Measurements from ENCODE around the gene PRSS56. TPM values are rescaled to one million over a fixed set of nuclear protein-coding genes. Genes with fewer than 3 reads are reported as not detected.

Gene PRSS56
- total and polyA plus RNA-seq, 2 of the 8 experiments (the other 6 are each of a cell fraction or from before 2014, with no cell fraction given) = 0.03 TPM; not detected in 1

DNA sequence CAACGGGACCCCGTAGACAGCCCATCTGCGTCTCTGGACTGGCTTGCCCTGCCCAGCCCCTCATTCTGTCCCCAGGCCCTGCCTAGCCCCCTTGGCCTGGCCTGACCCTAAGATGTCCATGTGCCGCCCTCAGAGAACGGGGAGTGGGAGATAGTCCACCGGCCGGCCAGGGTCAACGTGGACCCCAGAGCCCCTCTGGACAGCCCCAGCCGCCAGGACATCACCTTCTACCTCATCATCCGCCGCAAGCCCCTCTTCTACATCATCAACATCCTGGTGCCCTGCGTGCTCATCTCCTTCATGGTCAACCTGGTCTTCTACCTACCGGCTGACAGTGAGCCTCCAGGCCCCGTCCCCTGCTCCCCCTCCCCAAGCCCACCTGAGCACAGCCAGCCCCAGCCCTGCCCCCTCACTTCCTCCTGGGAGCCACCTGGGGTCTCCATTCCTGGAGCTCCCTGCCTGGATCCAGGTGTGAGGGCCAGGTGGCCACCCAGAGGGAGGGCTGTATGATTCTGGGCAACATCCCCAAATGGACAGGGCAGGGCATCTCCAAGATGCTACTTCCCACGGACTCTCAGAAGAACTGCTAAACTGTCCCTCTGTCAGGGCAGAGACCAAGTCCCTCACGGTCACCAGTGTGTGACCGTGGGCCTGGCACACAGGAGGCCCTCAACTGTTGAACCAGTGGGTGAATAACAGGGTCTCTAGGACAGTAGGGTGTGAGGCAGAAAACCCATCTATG lies 9.8 kb downstream of the PRSS56 start:
- no peaks in the 10 kb centered on the region for H3K9me3 ChIP-seq (ENCODE audit: insufficient read depth in 2 of 2, low read depth in 1 of 2, low read length in 1 of 2)
- no peak overlapping the region for H2AFZ ChIP-seq (ENCODE audit: low read length)
- no peak overlapping the region for H2BK120ac ChIP-seq (replicated peaks; ENCODE audit: low read depth, low read length)
- 91% methylated on average over 11 of the region's 17 CpGs; no CpG with 5 or more reads in 1 of the 2 experiments for WGBS, 2 experiments (ENCODE audit: extremely low coverage in 1 of 2, insufficient coverage in 1 of 2, insufficient read length in 1 of 2, insufficient replicate concordance in 2 of 2, low coverage in 1 of 2, low lambda C conversion rate in 2 of 2, missing lambda C conversion rate in 1 of 2)
- H3K27me3 ChIP-seq (replicated peaks in 1 of 4; ENCODE audit: control insufficient read depth in 3 of 4, extremely low read depth in 1 of 4, insufficient read depth in 3 of 4, low read length in 3 of 4) = peaks cover 0 to 8% (median 0%) of the 10 kb centered on the region in 4 experiments; a peak in 2 of 7 replicates
- H3K79me2 ChIP-seq (ENCODE audit: control insufficient read depth in 1 of 2, insufficient read depth in 2 of 2, low read length in 2 of 2) = no peaks in the 10 kb centered on the region
- no peaks in the 10 kb centered on the region for H3K79me1 ChIP-seq (ENCODE audit: low read depth, low read length)
- H3K27ac ChIP-seq (ENCODE audit: low read depth, low read length) = no peak overlapping the region
- no peak overlapping the region for H2BK12ac ChIP-seq (ENCODE audit: low read depth, low read length)
- H3K4ac ChIP-seq (replicated peaks; ENCODE audit: insufficient read length, low read depth, low read length) = no peak overlapping the region
- ChIA-PET POLR2A (ENCODE audit: partially characterized antibody) (interaction anchor here (1.0 to 1.8 kb wide), 2 partner anchors 10 to 15 kb away, joined by 4 to 5 read pairs; partner anchors contain the start of gene PRSS56), CTCF (ENCODE audit: partially characterized antibody) (interaction anchor here (1.3 to 1.6 kb wide), 2 partner anchors 17 to 37 kb away, joined by 3 to 4 read pairs; no protein-coding TSS in a partner anchor)
- H2BK20ac ChIP-seq (ENCODE audit: low read length) = no peak overlapping the region
- H3K56ac ChIP-seq (replicated peaks; ENCODE audit: insufficient read length, low read depth, low read length) = no peak overlapping the region
- H3K36me3 ChIP-seq (ENCODE audit: control insufficient read depth in 2 of 4, insufficient read depth in 4 of 4, low read length in 3 of 4) = no peaks in the 10 kb centered on the region
- H4K8ac ChIP-seq (ENCODE audit: extremely low read depth, insufficient read depth, low read length) = no peak overlapping the region
- H3K14ac ChIP-seq (ENCODE audit: insufficient read length) = no peak overlapping the region
- no peak overlapping the region for H4K91ac ChIP-seq (replicated peaks; ENCODE audit: insufficient read length, low read length)
- no peaks in the 10 kb centered on the region for H4K20me1 ChIP-seq (replicated peaks in 1 of 2; ENCODE audit: control insufficient read depth in 1 of 2, insufficient read depth in 2 of 2, low read length in 2 of 2)
- no peak overlapping the region for H3K18ac ChIP-seq (ENCODE audit: extremely low read depth, low read length)
- H3K23me2 ChIP-seq (ENCODE audit: low read depth, low read length) = no peaks in the 10 kb centered on the region
- no peak overlapping the region for H3K9ac ChIP-seq (replicated peaks in 1 of 4; ENCODE audit: extremely low read depth in 1 of 4, low read depth in 3 of 4, low read length in 3 of 4)
- FAIRE-seq (no peak), DNase-seq (ENCODE audit: low read depth in 1 of 2, low spot score in 2 of 2) (no peak)
- H3K4me3 ChIP-seq (ENCODE audit: extremely low read depth in 1 of 4, insufficient read depth in 2 of 4, low read depth in 3 of 4, low read length in 4 of 4) = no peak overlapping the region
- H3K4me1 ChIP-seq (replicated peaks in 1 of 4; ENCODE audit: control insufficient read depth in 3 of 4, insufficient read depth in 4 of 4, low read length in 3 of 4) = peaks cover 0 to 11% (median 2%) of the 10 kb centered on the region in 4 experiments; a peak in 5 of 7 replicates
- H2BK15ac ChIP-seq (ENCODE audit: low read length) = no peak overlapping the region
- H2BK5ac ChIP-seq (ENCODE audit: low read depth, low read length) = no peak overlapping the region
- H4K5ac ChIP-seq (ENCODE audit: insufficient read length, low read depth, low read length) = no peak overlapping the region
- H3K23ac ChIP-seq (ENCODE audit: insufficient read length) = no peak overlapping the region
- no peak overlapping the region for H2AK5ac ChIP-seq (ENCODE audit: low read depth, low read length)
- H3K4me2 ChIP-seq (ENCODE audit: insufficient read depth in 1 of 2, low read depth in 2 of 2, low read length in 2 of 2) = no peak overlapping the region
- no peak for TF ChIP-seq TAF7 (optimal IDR thresholded peaks at IDR 0.05; ENCODE audit: borderline replicate concordance, low read depth, low read length)
- TF ChIP-seq RAD21 (IDR thresholded peaks at IDR 0.05 in 1 of 2, conservative IDR thresholded peaks at IDR 0.05 in 1 of 2; ENCODE audit: low read depth in 2 of 2, low read length in 2 of 2) = no peak
- no peak for TF ChIP-seq SP4 (IDR thresholded peaks at IDR 0.05; ENCODE audit: low read length)
- no peak for TF ChIP-seq RFX5 (IDR thresholded peaks at IDR 0.05; ENCODE audit: borderline replicate concordance, low read depth, low read length)
- no peak for TF ChIP-seq CBX5 (IDR thresholded peaks at IDR 0.05; ENCODE audit: low read depth, low read length)
- TF ChIP-seq RXRA (IDR thresholded peaks at IDR 0.05; ENCODE audit: insufficient read depth, low read depth, low read length) = no peak
- TF ChIP-seq JUN (IDR thresholded peaks at IDR 0.05; ENCODE audit: low read depth, low read length) = no peak
- TF ChIP-seq SUZ12 (IDR thresholded peaks at IDR 0.05; ENCODE audit: low read length) = no peak
- no peak for TF ChIP-seq NANOG (IDR thresholded peaks at IDR 0.05; ENCODE audit: insufficient read depth, low read depth, low read length, poor library complexity, severe bottlenecking)
- no peak for TF ChIP-seq CEBPB (IDR thresholded peaks at IDR 0.05; ENCODE audit: low read depth, low read length)
- TF ChIP-seq, protein P1, sequence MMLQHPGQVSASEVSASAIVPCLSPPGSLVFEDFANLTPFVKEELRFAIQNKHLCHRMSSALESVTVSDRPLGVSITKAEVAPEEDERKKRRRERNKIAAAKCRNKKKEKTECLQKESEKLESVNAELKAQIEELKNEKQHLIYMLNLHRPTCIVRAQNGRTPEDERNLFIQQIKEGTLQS (IDR thresholded peaks at IDR 0.05; ENCODE audit: insufficient read depth, low read depth, low read length) = no peak

Data from H1 (cell line).